ENCODE data around the gene ELP2. TPM values are rescaled to one million over a fixed set of nuclear protein-coding genes. Genes with fewer than 3 reads are reported as not detected.

The ELP2 gene
- total RNA-seq, 1 donor = 125 TPM

DNA sequence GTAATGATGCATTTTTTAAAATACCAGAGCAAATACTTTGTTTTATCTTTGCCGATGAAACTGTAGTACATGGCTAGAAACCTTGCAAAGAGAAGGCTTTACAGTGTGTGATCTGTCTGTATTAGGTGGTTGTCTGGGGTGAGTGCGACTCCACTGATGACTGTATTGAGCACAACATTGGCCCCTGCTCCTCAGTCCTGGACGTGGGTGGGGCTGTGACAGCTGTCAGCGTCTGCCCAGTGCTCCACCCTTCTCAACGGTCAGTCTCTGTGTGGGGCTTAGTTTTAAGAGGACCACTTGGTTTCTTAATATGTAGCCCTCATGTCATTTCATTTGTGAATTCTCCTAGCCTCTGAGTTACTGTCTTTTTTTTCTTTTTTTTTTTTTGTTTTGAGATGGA is 40.2 kb downstream of the ELP2 start:
- peaks cover 56% of the 10 kb centered on the region for H3K36me3 ChIP-seq (ENCODE audit: insufficient read depth, low read length)
- no peaks in the 10 kb centered on the region for H3K9me3 ChIP-seq (ENCODE audit: low read depth, low read length)

DNA sequence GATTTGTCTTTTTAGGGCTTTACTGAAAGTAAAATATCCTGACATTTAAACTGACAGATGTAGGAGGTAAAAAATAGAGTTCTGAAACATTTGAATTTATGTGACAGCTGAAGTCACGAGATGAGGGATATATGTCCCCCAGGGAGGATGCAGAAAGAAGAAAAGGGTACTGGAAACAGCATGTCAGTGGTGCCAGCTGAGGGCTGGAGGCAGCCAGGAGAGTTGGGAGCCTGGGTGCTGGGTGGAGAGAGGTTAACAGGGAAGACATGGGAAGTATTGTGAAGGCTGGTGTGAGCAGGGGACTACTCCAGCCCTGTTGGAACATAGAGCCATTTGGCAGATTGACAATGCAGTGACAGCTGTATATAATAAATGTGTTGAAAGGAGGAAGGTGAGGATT is 45.8 kb downstream of the ELP2 start:
- TF ChIP-seq, protein P1, sequence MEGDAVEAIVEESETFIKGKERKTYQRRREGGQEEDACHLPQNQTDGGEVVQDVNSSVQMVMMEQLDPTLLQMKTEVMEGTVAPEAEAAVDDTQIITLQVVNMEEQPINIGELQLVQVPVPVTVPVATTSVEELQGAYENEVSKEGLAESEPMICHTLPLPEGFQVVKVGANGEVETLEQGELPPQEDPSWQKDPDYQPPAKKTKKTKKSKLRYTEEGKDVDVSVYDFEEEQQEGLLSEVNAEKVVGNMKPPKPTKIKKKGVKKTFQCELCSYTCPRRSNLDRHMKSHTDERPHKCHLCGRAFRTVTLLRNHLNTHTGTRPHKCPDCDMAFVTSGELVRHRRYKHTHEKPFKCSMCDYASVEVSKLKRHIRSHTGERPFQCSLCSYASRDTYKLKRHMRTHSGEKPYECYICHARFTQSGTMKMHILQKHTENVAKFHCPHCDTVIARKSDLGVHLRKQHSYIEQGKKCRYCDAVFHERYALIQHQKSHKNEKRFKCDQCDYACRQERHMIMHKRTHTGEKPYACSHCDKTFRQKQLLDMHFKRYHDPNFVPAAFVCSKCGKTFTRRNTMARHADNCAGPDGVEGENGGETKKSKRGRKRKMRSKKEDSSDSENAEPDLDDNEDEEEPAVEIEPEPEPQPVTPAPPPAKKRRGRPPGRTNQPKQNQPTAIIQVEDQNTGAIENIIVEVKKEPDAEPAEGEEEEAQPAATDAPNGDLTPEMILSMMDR (IDR thresholded peaks at IDR 0.05; ENCODE audit: extremely low read depth, low read depth, low read length) = no peak
- H4K20me1 ChIP-seq (ENCODE audit: insufficient read depth, low read length) = no peaks in the 10 kb centered on the region
- H3K4me3 ChIP-seq (ENCODE audit: insufficient read depth, low read length) = no peak overlapping the region
- H3K9me3 ChIP-seq (ENCODE audit: low read depth, low read length) = no peaks in the 10 kb centered on the region
- no peak overlapping the region for H2AFZ ChIP-seq (ENCODE audit: low read length)
- no peak overlapping the region for H3K4me2 ChIP-seq (ENCODE audit: insufficient read depth, low read length)
- no peak for DNase-seq (ENCODE audit: insufficient read length, low spot score, missing footprints)
- no peaks in the 10 kb centered on the region for H3K79me2 ChIP-seq (ENCODE audit: insufficient read depth, low read length)
- no peaks in the 10 kb centered on the region for H3K27me3 ChIP-seq (ENCODE audit: insufficient read depth, low read length)
- H3K27ac ChIP-seq (ENCODE audit: low read depth, low read length) = peak overlapping the region; percentile 20
- peaks cover 47% of the 10 kb centered on the region for H3K36me3 ChIP-seq (ENCODE audit: insufficient read depth, low read length)
- peaks cover 10% of the 10 kb centered on the region for H3K4me1 ChIP-seq (ENCODE audit: insufficient read depth, low read length)

More for the DNA sequence above, 40.2 kb downstream of the ELP2 start:
- Histone ChIP-seq H3K79me2 (ENCODE audit: insufficient read depth, low read length) (no peaks in the 10 kb centered on the region), H3K27ac (ENCODE audit: low read depth, low read length) (no peak overlapping the region), H3K27me3 (ENCODE audit: insufficient read depth, low read length) (no peaks in the 10 kb centered on the region), H2AFZ (ENCODE audit: low read length) (no peak overlapping the region), H3K4me3 (ENCODE audit: insufficient read depth, low read length) (no peak overlapping the region), H3K4me1 (ENCODE audit: insufficient read depth, low read length) (peaks cover 3% of the 10 kb centered on the region), H4K20me1 (ENCODE audit: insufficient read depth, low read length) (no peaks in the 10 kb centered on the region), H3K4me2 (ENCODE audit: insufficient read depth, low read length) (no peak overlapping the region)
- no peak for DNase-seq (ENCODE audit: insufficient read length, low spot score, missing footprints)
- TF ChIP-seq, protein P1 (IDR thresholded peaks at IDR 0.05; ENCODE audit: extremely low read depth, low read depth, low read length) = no peak

DNA sequence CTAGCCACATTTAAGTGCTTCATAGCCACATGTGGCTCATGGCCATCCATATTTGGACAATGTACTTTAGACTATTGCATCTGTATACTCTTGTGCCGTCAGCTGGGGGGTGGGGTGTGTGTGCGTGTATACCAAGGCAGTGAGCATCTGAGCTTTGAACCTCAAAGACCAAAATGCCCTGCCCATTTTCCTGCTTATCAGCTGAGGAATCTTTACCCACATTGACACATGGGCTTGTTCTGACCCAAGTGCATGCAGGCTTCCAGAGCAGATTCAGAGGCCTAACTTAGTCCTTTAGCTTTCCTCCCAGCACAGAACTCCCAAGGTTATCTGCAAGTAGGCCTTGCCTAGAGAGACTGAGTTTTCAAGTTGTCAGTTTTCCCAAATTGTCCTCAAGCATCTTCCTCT is 46.5 kb downstream of the ELP2 start:
- Histone ChIP-seq H3K4me2 (ENCODE audit: insufficient read depth, low read length) (no peak overlapping the region), H3K27ac (ENCODE audit: low read depth, low read length) (peak overlapping the region; percentile 13)
- no peak for DNase-seq (ENCODE audit: insufficient read length, low spot score, missing footprints)

DNA sequence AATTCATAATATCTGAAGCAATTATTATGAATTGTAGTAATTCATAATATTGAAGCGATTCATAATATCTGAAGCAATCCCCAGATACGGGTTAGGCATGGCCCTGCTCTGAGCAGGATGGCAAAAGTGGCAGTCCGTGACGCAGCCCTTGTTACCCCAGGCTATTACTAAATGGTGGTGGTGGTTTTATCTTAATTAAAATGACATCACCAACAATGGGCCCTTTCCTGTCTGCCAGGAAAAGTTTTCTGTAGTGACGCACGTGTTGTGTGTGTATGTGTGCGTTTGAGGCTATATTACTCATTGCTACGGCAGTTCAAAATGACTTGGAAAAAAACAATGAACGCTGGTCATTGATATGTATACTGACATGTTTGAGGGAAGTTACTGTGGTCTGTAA is 47.0 kb downstream of the ELP2 start:
- H3K27ac ChIP-seq (ENCODE audit: low read depth, low read length) = peak overlapping the region; percentile 62
- TF ChIP-seq, protein P1 (IDR thresholded peaks at IDR 0.05; ENCODE audit: extremely low read depth, low read depth, low read length) = no peak

More for the DNA sequence above, 46.5 kb downstream of the ELP2 start:
- H3K9me3 ChIP-seq (ENCODE audit: low read depth, low read length) = no peaks in the 10 kb centered on the region
- peaks cover 10% of the 10 kb centered on the region for H3K4me1 ChIP-seq (ENCODE audit: insufficient read depth, low read length)
- H2AFZ ChIP-seq (ENCODE audit: low read length) = no peak overlapping the region
- no peaks in the 10 kb centered on the region for H4K20me1 ChIP-seq (ENCODE audit: insufficient read depth, low read length)
- TF ChIP-seq, protein P1 (IDR thresholded peaks at IDR 0.05; ENCODE audit: extremely low read depth, low read depth, low read length) = no peak
- no peaks in the 10 kb centered on the region for H3K79me2 ChIP-seq (ENCODE audit: insufficient read depth, low read length)
- H3K4me3 ChIP-seq (ENCODE audit: insufficient read depth, low read length) = no peak overlapping the region
- H3K27me3 ChIP-seq (ENCODE audit: insufficient read depth, low read length) = no peaks in the 10 kb centered on the region
- H3K36me3 ChIP-seq (ENCODE audit: insufficient read depth, low read length) = peaks cover 41% of the 10 kb centered on the region

More for the DNA sequence above, 47.0 kb downstream of the ELP2 start:
- Histone ChIP-seq H4K20me1 (ENCODE audit: insufficient read depth, low read length) (no peaks in the 10 kb centered on the region), H3K4me3 (ENCODE audit: insufficient read depth, low read length) (no peak overlapping the region), H3K36me3 (ENCODE audit: insufficient read depth, low read length) (peaks cover 36% of the 10 kb centered on the region), H3K4me2 (ENCODE audit: insufficient read depth, low read length) (no peak overlapping the region), H3K27me3 (ENCODE audit: insufficient read depth, low read length) (no peaks in the 10 kb centered on the region), H2AFZ (ENCODE audit: low read length) (no peak overlapping the region), H3K4me1 (ENCODE audit: insufficient read depth, low read length) (peaks cover 10% of the 10 kb centered on the region), H3K9me3 (ENCODE audit: low read depth, low read length) (no peaks in the 10 kb centered on the region), H3K79me2 (ENCODE audit: insufficient read depth, low read length) (no peaks in the 10 kb centered on the region)
- no peak for DNase-seq (ENCODE audit: insufficient read length, low spot score, missing footprints)

All from osteoblast (primary cell).